Adrenal gland (tissue), 5 donors: ENCODE data around the gene CD8B2.

Experiments
- POLR2A ChIP-seq, 2 donors: fragments of 450-650 bp; IDR thresholded peaks; one replicate each; pipeline ENCODE4 v1.6.1; 2017; ENCODE audit warnings: antibody characterized with exemption in 2 of 2, mild to moderate bottlenecking in 2 of 2, moderate library complexity in 1 of 2
- TF ChIP-seq, protein P1 (sequence below), 6 experiments: fragments of 450-650 bp in 4 of 6; fragments of 200-600 bp in 2 of 6; sonication (generic) in 1 of 6; IDR thresholded peaks; 1 replicate in 5 of 6; 2 replicates in 1 of 6; pipeline versions ENCODE4 v1.5.1 to v1.8.0; 2016 to 2021; ENCODE audit warnings: antibody characterized with exemption in 6 of 6, mild to moderate bottlenecking in 2 of 6, moderate library complexity in 1 of 6
- donor health status: DM: no; HTN: no; CAD: no.

DNA sequence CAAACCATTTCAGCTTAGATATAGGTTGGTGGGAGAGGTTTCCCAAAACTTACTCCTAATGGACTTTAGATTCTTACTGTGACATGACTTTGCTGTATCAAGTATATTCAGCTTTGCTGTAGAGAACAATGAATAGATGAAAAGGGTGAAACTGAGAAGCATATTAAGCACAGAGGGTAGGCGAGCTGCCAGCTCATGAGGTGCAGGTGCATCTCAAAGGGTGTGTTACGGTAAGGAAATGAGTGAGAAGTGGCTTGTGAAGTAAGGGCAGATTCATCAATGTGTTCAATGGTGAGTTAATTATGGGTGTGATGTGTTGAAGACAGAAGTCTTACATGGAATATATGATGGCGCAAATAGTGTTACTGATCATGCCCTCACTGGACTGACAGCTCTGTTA, 49.3 kb downstream of the CD8B2 start:
- TF ChIP-seq, protein P1, sequence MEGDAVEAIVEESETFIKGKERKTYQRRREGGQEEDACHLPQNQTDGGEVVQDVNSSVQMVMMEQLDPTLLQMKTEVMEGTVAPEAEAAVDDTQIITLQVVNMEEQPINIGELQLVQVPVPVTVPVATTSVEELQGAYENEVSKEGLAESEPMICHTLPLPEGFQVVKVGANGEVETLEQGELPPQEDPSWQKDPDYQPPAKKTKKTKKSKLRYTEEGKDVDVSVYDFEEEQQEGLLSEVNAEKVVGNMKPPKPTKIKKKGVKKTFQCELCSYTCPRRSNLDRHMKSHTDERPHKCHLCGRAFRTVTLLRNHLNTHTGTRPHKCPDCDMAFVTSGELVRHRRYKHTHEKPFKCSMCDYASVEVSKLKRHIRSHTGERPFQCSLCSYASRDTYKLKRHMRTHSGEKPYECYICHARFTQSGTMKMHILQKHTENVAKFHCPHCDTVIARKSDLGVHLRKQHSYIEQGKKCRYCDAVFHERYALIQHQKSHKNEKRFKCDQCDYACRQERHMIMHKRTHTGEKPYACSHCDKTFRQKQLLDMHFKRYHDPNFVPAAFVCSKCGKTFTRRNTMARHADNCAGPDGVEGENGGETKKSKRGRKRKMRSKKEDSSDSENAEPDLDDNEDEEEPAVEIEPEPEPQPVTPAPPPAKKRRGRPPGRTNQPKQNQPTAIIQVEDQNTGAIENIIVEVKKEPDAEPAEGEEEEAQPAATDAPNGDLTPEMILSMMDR (IDR thresholded peaks at IDR 0.05), result no peak
- no peak for TF ChIP-seq POLR2A (IDR thresholded peaks at IDR 0.05)
